Uterus (tissue), 2 donors: ENCODE data around the gene ATP11A.

Source experiments
- POLR2A ChIP-seq, 2 donors: fragments of 450-650 bp; IDR thresholded peaks; one replicate each; pipeline ENCODE4 v1.6.1; 2016; ENCODE audit warnings: antibody characterized with exemption in 2 of 2, mild to moderate bottlenecking in 1 of 2, moderate library complexity in 1 of 2
- TF ChIP-seq, protein P1 (sequence below), 4 experiments: fragments of 200-600 bp in 2 of 4; fragments of 450-650 bp in 2 of 4; sonication (generic) in 2 of 4; IDR thresholded peaks; one replicate each; pipeline ENCODE4 v1.5.1; 2016 to 2019; ENCODE audit warnings: antibody characterized with exemption in 4 of 4, mild to moderate bottlenecking in 2 of 4, moderate library complexity in 1 of 4

GRCh38 chr13:112774448-112774792 lies 84.6 kb downstream of the ATP11A start:
- TF ChIP-seq, protein P1, sequence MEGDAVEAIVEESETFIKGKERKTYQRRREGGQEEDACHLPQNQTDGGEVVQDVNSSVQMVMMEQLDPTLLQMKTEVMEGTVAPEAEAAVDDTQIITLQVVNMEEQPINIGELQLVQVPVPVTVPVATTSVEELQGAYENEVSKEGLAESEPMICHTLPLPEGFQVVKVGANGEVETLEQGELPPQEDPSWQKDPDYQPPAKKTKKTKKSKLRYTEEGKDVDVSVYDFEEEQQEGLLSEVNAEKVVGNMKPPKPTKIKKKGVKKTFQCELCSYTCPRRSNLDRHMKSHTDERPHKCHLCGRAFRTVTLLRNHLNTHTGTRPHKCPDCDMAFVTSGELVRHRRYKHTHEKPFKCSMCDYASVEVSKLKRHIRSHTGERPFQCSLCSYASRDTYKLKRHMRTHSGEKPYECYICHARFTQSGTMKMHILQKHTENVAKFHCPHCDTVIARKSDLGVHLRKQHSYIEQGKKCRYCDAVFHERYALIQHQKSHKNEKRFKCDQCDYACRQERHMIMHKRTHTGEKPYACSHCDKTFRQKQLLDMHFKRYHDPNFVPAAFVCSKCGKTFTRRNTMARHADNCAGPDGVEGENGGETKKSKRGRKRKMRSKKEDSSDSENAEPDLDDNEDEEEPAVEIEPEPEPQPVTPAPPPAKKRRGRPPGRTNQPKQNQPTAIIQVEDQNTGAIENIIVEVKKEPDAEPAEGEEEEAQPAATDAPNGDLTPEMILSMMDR (IDR thresholded peaks at IDR 0.05): no peak
- TF ChIP-seq POLR2A (IDR thresholded peaks at IDR 0.05): no peak
